Osteoblast (primary cell): ENCODE results near the gene USHBP1. TPM values are rescaled to one million over a fixed set of nuclear protein-coding genes. Genes with fewer than 3 reads are reported as not detected.
"Not testable (repeated sequence)": the region's sequence is repeated elsewhere in the genome, so short reads cannot be mapped to it uniquely, and the experiment has no call there.

Source experiments
- DNase-seq: peaks from one replicate; pipeline ENCODE4 v3.0.0; 2011; ENCODE audit warnings: low spot score, mixed read lengths; ENCODE audit not compliant: insufficient read length; ENCODE audit errors: missing footprints
- H2AFZ ChIP-seq: 2 replicates; pipeline ENCODE4 v1.6.0; 2011; ENCODE audit warnings: mild to moderate bottlenecking, low read length
- H3K27ac ChIP-seq: 2 replicates; pipeline ENCODE4 v1.5.1; 2011; ENCODE audit warnings: mild to moderate bottlenecking, low read depth, low read length, moderate library complexity
- H3K27me3 ChIP-seq: 2 replicates; pipeline ENCODE4 v1.6.0; 2012; ENCODE audit warnings: mild to moderate bottlenecking, control low read depth, inconsistent platforms, low read length, moderate library complexity; ENCODE audit not compliant: insufficient read depth
- H3K36me3 ChIP-seq: 2 replicates; pipeline ENCODE4 v1.5.1; 2011; ENCODE audit warnings: mild to moderate bottlenecking, low read length, control low read depth, moderate library complexity; ENCODE audit not compliant: insufficient read depth
- H3K4me1 ChIP-seq: 2 replicates; pipeline ENCODE4 v1.5.1; 2011; ENCODE audit warnings: mild to moderate bottlenecking, low read length, control low read depth, moderate library complexity; ENCODE audit not compliant: insufficient read depth
- H3K4me2 ChIP-seq: 2 replicates; pipeline ENCODE4 v1.6.0; 2011; ENCODE audit warnings: mild to moderate bottlenecking, low read length; ENCODE audit not compliant: insufficient read depth
- H3K4me3 ChIP-seq: fragments of 200-600 bp; sonication (generic); 3 replicates; pipeline ENCODE4 v1.5.1; 2012; ENCODE audit warnings: mild to moderate bottlenecking, low read length, inconsistent platforms; ENCODE audit not compliant: insufficient read depth
- H3K79me2 ChIP-seq: 2 replicates; pipeline ENCODE4 v1.6.0; 2012; ENCODE audit warnings: mild to moderate bottlenecking, low read length, control low read depth, inconsistent platforms; ENCODE audit not compliant: insufficient read depth
- H3K9me3 ChIP-seq: 2 replicates; pipeline ENCODE4 v1.5.1; 2011; ENCODE audit warnings: low read depth, low read length, control low read depth
- H4K20me1 ChIP-seq: 2 replicates; pipeline ENCODE4 v1.6.0; 2012; ENCODE audit warnings: mild to moderate bottlenecking, low read length, control low read depth; ENCODE audit not compliant: insufficient read depth
- CTCF ChIP-seq: IDR thresholded peaks from 2 replicates; pipeline ENCODE4 v1.5.1; 2011; ENCODE audit warnings: mild to moderate bottlenecking, low read depth, low read length, moderate library complexity; ENCODE audit errors: extremely low read depth
- total RNA-seq: library from RNA; depleted of rRNA; stranded (reverse); fragments of >200 nt; gene quantifications from 2 replicates; pipeline ENCODE4 v1.2.3, GENCODE V29; 2012

Gene USHBP1
- total RNA-seq, 1 donor, result not detected

GRCh38 chr19:17275441-17276175, 11.1 kb upstream of the USHBP1 start:
- no peak for TF ChIP-seq CTCF
- H3K4me2 ChIP-seq, result no peak overlapping the region
- no peaks in the 10 kb centered on the region for H3K9me3 ChIP-seq
- H3K4me3 ChIP-seq, result no peak overlapping the region
- no peaks in the 10 kb centered on the region for H3K27me3 ChIP-seq
- no peak overlapping the region for H2AFZ ChIP-seq
- H3K27ac ChIP-seq, result no peak overlapping the region
- H3K36me3 ChIP-seq, result peaks cover 38% of the 10 kb centered on the region
- H3K79me2 ChIP-seq, result no peaks in the 10 kb centered on the region
- peaks cover 3% of the 10 kb centered on the region for H4K20me1 ChIP-seq
- no peak for DNase-seq
- H3K4me1 ChIP-seq, result no peaks in the 10 kb centered on the region

- DNase-seq, H3K9me3 ChIP-seq, H3K27me3 ChIP-seq, H3K4me1 ChIP-seq, H4K20me1 ChIP-seq, H3K4me3 ChIP-seq, H3K79me2 ChIP-seq, H3K27ac ChIP-seq, H3K4me2 ChIP-seq, H2AFZ ChIP-seq: not testable (repeated sequence)
- H3K36me3 ChIP-seq, result peaks cover 38% of the 10 kb centered on the region
These were observed 10.3 kb upstream of the USHBP1 start for GRCh38 chr19:17274892-17275291.

GRCh38 chr19:17268754-17269153, 4.2 kb upstream of the USHBP1 start:
- no peak for DNase-seq
- no peaks in the 10 kb centered on the region for H3K27me3 ChIP-seq
- TF ChIP-seq CTCF, result no peak
- H3K4me1 ChIP-seq, result peaks cover 8% of the 10 kb centered on the region
- H3K36me3 ChIP-seq, result peaks cover 19% of the 10 kb centered on the region
- no peaks in the 10 kb centered on the region for H3K9me3 ChIP-seq
- H3K4me2 ChIP-seq, result no peak overlapping the region
- H2AFZ ChIP-seq, result no peak overlapping the region
- peaks cover 14% of the 10 kb centered on the region for H3K79me2 ChIP-seq
- H3K4me3 ChIP-seq, result no peak overlapping the region
- no peaks in the 10 kb centered on the region for H4K20me1 ChIP-seq
- no peak overlapping the region for H3K27ac ChIP-seq

DNA sequence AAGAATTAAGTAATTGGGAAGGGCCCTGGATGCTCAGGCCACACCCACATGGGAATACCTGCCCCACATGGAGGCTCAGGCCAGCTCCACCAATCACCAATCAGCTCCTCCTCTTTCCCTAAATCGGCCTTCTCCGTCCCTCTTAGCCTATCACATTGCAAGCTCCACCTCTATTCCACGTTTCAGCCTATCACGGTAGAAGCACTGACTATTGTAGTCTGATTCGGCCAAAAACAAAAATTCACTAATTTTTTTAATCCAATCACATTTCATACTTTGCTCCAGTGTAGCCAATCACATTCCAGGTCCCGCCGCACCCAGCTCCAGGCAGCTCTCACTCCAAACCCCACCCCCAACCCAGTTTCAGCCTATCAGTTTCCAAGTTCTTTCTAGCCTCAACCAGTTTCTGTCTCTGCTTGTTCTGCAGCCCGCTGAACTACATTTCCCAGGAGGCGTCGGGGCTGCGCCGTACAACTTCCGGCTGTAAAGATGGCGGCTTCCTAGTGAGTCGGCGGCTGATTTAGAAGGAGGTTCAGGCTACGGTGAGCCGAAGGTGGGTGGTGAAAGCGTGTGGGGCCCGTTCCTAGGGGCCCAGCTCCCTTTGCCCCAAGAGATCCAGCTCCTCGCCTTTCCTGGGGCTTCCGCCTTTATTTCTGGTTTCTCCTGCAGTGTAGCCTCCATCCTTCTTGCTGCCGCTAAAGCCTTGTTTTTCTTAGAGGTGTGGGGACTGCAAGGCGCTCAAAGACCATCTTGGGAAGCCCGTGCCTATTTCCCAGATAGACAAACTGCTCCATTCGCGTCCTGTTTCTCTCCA, 2.6 kb upstream of the USHBP1 start, which contains the start of gene BABAM1:
BABAM1 (plus strand) TSS at position 469 of the 814 bp plus-strand sequence. CDS start 1,364 bp downstream, outside the sequence.
- Histone ChIP-seq H3K4me3 (peak within 1 kb of the TSS; percentile 83), H3K27ac (peak within 1 kb of the TSS; percentile 70), H3K36me3 (peaks cover 18% of the 10 kb centered on the region), H3K9me3 (no peaks in the 10 kb centered on the region), H3K4me1 (peaks cover 8% of the 10 kb centered on the region), H3K79me2 (peaks cover 14% of the 10 kb centered on the region), H3K27me3 (no peaks in the 10 kb centered on the region), H2AFZ (peak within 1 kb of the TSS; percentile 93), H4K20me1 (no peaks in the 10 kb centered on the region), H3K4me2 (peak within 1 kb of the TSS; percentile 84)
- no peak for TF ChIP-seq CTCF
- peak; percentile 100 for DNase-seq
